Right forelimb (tissue), 1 donor: ENCODE measurements around the gene AP2A2.

Experiments used
- DNase-seq: peaks from one replicate; pipeline ENCODE4 v3.0.0-alpha.2; 2018

AP2A2 gene

GRCh38 chr11:926341-926916 is 759 bp downstream of the AP2A2 start:
- peak; percentile 63 for DNase-seq

- no peak for DNase-seq
These were observed 2.2 kb downstream of the AP2A2 start for GRCh38 chr11:927871-928270.

GRCh38 chr11:928786-929185 is 3.1 kb downstream of the AP2A2 start:
- DNase-seq, result no peak

GRCh38 chr11:929405-929804 is 3.7 kb downstream of the AP2A2 start:
- DNase-seq, result no peak

- no peak for DNase-seq
These were observed 5.7 kb downstream of the AP2A2 start for GRCh38 chr11:931385-931784.

- no peak for DNase-seq
These were observed 6.8 kb downstream of the AP2A2 start for GRCh38 chr11:932435-932834.

DNA sequence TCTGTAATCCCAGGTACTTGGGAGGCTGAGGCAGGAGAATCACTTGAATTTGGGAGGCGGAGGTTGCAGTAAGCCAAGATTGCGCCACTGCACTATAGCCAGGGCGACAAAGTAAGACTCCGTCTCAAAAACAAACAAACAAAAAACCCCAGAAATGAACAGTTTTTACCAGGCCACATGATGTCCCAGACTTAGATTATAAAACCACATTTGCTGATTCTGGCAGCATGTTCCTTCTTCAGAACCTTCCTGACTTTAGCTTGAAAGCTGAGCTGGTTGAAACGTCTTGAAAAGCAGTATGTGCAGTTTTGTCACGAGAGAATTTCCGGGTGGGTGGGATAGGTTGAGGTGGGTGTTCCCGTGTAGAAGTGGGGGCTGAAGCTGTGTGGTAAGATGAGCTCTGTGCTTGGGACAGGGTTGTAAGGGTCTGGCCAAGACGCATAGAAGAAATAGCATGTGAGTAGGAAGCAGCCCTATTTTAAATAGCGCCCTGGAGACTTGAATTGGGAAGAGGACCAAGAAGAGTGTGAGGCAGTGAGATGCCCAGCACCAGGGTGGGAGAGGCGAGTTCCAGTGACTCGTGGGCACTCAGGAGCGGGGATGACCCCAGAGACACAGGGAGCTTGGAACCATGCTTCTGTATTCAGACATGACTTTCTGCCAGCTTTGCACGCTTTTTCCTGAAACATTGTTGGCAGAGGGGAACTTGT is 7.6 kb downstream of the AP2A2 start:
- peak; percentile 68 for DNase-seq

GRCh38 chr11:933936-934335 is 8.3 kb downstream of the AP2A2 start:
- DNase-seq, result no peak

- DNase-seq, result no peak
These were observed 8.9 kb downstream of the AP2A2 start for GRCh38 chr11:934527-934926.

DNA sequence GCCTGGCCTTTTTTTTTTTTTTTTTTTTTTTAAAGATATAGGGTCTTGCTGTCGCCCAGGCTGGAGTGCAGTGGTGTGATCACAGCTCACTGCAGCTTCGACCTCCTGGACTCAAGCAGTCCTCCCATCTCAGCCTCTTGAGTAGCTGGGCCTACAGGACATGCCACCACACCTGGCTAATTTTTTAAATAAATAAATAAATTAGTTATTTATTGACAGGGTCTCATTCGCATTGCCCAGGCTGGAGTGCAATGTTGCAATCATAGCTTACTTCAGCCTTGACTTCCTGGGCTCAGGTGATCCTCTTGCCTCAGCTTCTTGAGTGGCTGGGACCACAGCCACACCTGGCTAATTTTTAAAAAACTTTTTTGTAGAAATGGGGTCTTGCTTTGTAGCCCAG is 10.5 kb downstream of the AP2A2 start:
- no peak for DNase-seq

- no peak for DNase-seq
These were observed 12.2 kb downstream of the AP2A2 start for GRCh38 chr11:937841-938261.

- no peak for DNase-seq
These were observed 14.9 kb downstream of the AP2A2 start for GRCh38 chr11:940496-941135.

- DNase-seq, result no peak
These were observed 17.2 kb downstream of the AP2A2 start for GRCh38 chr11:942823-943222.

DNA sequence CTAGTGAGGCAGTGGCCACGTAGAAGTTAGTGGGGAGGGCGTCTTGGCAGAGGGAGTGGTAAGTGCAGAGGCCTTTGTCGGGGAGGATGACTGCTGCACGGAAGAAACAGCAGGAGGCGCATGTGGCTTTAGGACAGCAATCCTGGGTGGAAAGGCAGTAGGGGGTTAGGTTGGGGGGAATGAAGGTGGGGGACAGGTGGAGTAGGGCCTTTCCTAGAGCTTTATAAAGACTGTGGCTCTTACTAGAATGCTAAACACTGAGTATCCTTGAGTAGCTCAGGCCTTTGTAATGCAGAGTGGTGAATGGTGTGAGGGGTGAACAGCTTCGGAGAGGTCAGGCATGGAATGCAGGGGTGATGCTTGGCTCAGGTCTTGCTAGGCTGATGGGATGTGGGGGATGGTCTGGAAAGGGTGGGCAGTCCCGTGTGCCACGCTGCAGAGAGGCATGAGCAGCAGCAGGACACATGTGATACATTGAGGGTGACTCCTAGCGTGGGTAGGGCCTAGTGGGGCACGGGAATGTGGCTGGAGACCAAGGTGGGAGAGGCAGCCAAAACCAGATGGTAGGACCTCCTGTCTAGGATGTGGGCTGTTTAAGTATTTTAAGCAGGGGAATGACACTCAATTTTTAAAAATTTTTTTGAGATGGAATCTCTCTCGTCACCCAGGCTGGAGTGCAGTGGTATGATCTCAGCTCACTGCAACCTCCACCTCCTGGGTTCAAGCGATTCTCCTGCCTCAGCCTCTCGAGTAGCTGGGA is 19.2 kb downstream of the AP2A2 start:
- DNase-seq, result no peak

DNA sequence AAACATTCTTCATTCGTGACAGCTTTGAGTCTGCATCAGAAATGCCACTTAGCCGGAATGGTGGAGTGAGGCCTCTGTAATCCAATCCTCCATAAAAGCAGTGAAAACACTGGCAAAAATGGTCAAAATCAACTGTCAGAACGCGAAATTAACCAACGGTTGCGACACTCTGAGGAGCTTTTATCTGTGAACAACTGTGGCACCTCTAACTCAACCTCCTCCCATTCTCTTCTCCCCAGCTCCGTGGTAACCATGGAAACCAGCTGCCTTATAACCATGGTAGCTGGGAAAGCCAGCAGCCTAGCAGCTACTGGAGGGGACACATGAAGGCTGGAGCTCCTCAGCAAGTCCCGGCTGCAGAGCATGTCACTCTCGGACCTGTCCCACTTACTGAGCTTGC is 20.3 kb downstream of the AP2A2 start:
- no peak for DNase-seq

DNA sequence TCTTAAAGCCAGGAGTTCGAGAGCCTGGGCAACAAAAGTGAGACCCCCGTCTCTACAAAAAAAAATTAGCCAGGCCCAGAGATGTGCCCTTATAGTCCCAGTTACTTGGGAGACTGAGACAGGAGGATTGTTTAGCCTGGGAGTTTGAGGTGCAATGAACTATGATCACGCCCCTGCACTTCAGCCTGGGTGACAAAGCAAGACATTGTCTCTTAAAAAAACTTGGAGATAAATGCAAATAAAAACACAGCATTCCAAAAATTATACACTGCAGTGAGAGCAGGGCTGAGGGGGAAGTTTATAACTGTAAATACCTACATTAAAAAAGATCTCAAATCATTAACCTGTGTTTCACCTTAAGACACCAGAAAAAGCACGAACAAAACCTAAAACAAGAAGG is 22.1 kb downstream of the AP2A2 start:
- no peak for DNase-seq

- DNase-seq, result no peak
These were observed 25.8 kb downstream of the AP2A2 start for GRCh38 chr11:951507-951906.

- no peak for DNase-seq
These were observed 27.0 kb downstream of the AP2A2 start for GRCh38 chr11:952406-953385.

- DNase-seq, result no peak
These were observed 27.8 kb downstream of the AP2A2 start for GRCh38 chr11:953512-953911.

DNA sequence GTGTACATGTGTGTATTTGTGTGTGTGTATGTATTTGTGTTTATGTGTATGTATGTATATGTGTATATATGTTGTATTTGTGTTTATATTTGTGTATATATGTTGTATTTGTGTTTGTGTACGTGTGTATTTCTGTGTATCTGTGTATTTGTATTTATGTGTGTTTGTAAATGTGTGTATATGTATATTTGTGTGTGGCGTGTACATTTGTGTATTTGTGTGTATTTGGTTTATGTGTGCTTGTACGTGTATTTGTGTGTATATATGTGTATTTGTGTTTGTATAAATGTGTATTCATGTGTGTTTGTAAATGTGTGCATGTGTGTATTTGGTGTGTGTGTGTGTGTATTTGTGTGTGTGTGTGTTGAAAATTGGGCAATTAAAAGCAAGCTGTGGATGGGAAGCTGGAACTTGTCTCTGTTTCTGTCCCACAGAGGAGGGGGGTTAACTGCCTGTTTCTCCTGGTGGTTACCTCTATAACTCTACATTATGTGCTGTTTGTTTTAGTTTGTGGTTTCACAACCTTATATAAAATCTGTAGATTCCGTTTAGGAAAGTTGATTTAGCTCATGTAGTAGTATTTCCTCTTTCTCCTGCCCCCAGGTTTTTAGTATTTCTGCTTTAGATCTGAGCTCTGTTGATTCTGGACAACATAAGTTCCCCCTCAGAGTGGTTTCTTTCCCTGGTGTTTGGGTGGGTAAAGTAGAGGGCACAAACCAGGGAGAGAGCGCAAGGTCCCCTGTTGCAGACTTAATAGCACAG is 28.9 kb downstream of the AP2A2 start:
- DNase-seq, result no peak
